IPS DF 4.7 (cell line): Measurements from ENCODE around the gene PTPRT.
"Not testable (repeated sequence)": the region's sequence is repeated elsewhere in the genome, so short reads cannot be mapped to it uniquely, and the experiment has no call there.

Experiments
- DNase-seq: peaks from one replicate; pipeline ENCODE4 v3.0.0-alpha.2; 2013; ENCODE audit warnings: low spot score; ENCODE audit errors: extremely low read depth

The PTPRT gene

DNA sequence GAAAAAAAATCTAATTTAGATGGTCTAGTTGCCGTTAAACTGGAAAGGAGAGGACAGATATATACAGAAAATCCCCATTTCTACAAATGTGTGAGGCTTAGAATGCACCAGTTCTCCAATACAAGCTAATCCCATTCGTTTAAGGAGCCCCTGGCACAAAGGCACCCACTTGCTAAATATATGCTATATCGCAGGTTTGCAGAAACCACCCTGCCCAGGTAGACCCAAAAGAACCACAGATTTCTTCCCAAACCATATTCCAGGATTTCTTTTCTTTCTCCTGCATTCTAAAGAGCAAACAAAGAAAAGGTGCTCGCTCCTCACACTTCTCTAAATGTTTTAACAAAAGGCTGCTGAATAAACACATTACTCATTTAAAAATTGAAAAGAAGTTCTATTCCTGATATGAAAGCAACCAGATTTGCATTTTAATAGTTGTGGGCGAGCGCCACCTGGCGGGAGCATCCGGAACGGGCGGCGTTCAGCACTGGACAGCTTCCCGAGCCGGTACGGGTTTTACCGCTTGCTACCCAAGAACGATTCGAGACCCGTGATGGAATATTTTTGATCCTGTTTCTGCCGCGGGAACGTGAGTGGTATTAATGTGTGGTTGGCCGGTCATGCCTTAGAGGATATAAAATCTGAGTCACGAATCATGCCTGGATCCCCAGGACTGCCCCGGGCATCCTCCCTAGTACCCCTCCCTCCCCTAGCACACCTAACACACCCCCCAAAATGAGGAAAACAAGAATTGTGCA lies 2.1 kb downstream of the PTPRT start:
- DNase-seq: no peak

DNA sequence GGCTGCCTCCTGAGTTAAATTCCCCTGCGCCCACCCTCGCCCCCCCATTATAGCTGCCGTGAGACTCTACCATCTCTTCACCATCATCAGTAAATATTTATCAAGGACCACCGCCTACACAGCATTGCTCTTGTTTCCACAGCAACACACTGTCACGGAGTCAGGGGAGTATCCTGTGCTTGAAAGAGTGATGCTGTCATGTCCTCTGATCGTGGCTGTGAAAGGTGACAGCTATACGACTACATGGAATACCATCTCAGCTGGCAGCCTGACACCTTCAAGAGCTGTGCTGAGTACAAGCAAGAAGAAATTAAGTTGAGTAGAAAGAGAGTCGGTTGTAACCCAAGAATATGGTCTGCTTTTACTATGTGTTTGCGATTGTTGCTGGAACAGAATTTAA lies 3.4 kb downstream of the PTPRT start:
- DNase-seq: no peak

DNA sequence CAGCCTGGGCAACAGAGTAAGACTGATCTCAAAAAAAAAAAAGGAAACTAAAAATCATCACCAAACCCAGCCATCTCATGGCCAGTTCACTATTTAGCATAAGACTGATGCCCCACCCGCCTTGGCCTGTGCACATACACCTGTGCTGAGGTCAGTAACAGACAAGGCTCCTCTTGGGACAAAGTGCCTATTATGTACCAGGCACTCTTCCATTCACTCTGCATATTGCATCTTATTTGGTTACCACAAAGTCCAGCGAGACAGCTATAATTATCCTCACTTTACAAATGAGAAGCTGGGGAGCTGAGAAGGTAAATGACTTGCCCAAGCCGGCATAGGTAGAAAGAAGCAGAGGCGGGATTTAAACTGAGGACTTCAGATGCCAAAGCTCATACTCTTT lies 3.8 kb downstream of the PTPRT start:
- DNase-seq: no peak

DNA sequence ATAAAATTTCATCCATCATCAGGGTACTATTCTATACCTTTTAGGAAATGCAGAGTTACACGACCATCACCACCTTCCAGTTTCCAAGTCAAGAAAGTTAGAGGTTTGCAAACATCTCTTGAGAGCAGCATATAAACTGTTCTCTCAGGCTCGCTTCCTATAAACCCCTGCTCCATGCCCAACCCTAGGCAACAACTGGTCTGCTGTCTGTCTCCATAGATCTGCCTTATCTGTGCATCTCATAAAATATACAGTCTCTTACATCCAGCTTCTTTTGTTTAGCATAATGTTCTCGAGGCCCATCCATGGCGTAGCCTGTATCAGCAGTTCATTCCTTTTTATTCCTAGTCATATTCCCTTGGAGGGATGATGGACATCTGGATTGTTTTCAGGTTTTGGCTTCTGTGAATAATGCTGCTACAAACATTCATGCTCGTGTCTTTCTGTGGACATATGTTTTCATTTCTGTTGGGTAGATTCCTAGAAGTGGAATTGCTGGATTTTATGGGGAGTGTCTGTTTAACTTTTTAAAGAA lies 6.1 kb downstream of the PTPRT start:
- DNase-seq: no peak

DNA sequence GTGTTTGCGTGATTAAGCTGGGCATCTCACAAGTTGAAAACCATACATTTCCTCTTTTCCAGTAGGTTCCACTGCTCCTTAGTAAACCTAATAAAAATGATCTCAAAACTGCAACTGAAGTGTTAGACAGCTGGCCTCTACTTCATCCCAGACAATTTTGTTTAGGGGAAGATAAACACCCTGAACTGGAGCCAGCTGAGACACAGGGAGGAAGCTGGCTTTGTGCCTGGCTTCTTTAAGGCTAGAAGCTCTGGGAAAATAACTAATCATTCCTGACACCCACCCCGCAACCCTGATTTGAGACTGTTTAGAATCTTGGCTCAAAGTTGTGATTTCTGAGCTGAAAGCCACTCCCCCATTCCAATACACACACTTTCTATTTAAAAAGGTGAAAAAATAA lies 11.6 kb downstream of the PTPRT start:
- DNase-seq: no peak

DNA sequence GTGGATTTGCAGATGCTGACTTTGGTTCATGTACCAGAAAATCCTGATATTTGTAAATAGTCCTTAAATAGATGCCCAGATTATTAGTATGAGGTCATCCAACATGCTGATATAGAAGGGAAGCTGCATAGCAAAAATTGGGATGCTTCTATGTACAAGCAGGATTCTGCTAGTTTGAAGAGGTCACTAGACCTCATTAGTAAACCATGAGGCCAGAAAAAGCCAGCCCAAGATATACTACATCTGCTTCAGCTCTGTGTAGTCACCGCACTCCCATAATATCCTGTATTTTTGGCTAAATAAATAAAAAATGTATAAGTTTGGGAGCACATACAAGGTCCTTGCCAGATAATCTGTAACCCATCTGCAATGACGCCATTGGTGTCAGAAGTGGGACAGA lies 13.0 kb downstream of the PTPRT start:
- DNase-seq: no peak

DNA sequence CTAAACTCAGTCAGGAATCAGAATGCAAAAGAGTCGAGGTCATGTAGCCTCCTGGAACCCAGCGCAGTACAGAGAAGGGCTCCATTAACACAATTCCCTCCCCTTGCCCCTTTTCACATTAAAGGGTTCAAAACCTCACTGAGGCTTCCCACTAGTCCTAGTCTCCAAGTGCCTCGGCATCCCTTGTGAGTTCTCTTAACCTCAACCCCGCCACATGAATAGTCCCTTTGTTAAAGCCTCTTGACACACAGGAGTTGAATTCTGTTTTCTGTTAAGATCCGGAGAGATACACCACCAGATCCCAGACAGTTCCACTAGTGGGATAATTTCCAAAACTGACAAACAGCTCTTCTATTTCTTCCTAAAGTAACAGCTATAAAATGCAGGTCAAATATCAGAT lies 17.8 kb downstream of the PTPRT start:
- DNase-seq: no peak

DNA sequence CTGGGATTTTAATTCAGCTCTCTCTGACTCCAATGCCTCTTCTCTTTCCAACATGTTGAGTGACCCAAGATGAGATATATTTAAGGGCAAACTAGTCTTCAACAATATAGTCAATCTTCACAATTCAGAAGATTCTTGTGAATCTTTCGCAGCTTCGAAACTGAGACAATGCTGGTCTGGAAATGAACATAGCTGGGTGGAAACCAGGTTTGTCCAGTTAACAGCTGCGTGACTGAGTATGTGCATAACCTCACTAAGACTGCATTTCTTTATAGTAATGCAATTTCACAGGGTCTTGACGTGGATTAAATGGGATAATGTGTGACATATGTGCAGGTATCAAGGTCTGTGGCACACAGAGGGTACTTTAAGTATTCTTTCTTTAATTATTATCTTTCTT lies 18.9 kb downstream of the PTPRT start:
- DNase-seq: no peak

DNA sequence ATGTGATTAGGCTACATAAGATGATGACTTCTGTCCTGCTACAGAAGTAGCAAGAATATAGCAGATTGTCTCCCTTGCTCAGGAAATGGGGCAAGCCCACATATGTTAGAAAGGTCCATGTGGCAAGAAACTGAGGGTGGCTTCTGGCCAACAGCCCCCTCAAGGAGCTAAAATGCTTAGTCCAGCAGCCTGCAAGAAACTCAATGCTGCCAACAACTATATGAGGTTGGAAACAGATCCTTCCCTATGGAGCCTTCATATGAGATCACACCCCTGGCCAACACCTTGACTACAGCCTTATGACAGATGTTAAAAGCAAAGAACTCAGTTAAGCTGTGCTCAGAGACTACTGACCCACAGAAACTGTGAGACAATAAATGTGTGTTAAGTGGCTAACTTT lies 22.1 kb downstream of the PTPRT start:
- no peak for DNase-seq

DNA sequence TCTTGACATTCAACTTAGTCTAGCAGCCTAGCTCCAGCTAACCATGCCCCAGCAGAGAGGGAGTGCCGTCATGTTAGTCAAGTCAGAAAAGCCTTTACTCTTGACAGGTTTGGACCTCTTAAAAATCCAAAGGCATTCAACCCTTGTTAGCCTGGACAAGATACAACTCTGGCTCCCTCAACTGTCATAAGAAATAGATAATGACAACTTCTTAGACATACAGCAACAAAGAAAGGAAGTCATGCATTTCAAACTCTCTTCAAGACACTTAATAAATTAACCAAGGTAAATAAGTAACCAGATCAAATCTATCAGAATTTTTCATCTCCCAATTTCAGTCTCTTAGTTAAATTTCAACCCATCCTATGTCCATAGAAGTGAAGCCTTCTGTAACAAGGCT lies 22.7 kb downstream of the PTPRT start:
- DNase-seq: no peak

DNA sequence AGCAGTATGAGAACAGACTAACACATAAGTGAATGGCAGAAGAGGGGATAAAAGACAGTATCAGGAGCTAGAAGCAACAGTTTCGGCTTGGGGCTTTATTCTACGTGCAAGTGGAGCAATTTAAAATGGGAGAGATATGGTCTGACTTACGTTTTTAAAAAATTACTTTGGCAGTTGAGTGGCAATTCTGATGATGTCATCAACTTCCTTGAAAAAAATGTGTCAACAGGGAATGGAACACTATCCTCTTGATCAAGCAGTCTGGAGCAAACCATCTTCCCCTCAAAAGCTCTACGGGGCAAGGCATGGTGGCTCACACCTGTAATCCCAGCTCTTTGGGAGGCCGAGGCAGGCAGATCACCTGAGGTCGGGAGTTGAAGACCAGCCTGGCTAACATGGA lies 24.1 kb downstream of the PTPRT start:
- DNase-seq: no peak

DNA sequence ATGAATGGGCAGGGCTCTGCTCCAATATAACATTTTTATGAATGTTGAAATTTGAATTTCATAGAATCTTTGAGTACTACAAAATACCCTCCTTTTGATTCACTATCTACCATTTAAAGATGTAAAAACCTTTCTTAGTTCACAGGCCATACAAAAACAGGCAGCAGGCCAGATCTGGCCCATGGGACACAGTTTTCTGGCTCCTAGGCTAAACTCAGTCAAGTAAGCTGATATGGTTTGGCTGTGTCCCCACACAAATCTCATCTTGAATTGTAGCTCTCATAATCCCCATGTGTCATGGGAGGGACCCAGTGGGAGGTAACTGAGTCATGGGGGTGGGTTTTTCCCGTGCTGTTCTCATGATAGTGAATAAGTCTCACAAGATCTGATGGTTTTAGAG lies 25.0 kb downstream of the PTPRT start:
- not testable (repeated sequence) for DNase-seq

DNA sequence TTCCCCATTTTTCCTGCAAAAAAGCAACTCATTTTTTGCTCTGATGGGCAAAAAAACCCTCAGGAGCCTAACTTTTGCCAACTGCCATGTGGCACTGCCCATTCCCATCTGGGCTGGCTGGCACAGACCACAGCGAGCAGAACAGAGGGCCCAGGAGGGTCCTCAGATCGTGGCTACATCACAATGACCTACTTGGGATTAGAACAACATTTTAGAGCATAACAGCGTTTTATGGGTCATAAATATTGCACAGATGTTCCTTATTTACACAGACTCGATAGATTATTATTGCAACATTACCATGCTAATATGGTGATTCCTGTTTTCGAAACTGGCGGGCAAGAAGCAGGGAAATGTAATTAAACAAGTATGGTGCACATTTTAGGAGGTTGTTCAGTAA lies 28.0 kb downstream of the PTPRT start:
- DNase-seq: no peak

DNA sequence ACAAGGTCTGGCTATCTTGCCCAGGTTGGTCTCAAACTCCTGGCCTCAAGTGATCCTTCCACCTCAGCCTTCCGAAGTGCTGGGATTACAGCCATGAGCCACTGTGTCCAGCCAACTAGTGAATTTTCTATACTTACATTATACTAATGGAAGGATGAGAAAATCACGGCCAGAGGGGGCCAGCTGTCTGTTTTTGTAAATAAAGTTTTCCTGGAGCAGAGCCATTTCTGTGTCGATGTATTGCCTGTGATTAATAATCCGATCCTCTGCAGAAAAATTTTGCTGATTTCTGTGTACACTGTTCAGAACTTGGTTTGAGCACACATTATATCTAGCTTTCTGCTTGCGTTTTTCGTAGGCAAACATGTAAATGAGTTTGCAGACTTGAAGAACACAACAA lies 28.8 kb downstream of the PTPRT start:
- DNase-seq: no peak

DNA sequence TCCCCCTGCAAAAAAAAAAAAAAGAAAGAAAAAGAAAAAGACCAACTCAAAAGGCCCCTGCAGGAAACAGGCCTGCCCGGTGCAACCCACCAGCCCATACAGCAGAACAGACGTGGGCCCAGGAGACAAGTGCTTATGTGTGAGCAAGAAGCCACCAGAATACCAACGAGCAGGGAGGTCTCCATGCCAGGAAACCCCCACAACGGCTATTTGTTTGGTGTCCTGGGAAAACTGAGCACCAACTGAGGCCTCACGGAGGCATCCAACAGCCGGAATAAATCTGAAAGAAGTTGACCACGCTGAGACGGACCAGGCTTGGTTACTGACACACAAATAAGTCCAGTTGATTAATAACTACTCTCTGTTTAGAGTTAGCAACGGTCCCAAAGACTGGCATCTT lies 29.7 kb downstream of the PTPRT start:
- DNase-seq: no peak

DNA sequence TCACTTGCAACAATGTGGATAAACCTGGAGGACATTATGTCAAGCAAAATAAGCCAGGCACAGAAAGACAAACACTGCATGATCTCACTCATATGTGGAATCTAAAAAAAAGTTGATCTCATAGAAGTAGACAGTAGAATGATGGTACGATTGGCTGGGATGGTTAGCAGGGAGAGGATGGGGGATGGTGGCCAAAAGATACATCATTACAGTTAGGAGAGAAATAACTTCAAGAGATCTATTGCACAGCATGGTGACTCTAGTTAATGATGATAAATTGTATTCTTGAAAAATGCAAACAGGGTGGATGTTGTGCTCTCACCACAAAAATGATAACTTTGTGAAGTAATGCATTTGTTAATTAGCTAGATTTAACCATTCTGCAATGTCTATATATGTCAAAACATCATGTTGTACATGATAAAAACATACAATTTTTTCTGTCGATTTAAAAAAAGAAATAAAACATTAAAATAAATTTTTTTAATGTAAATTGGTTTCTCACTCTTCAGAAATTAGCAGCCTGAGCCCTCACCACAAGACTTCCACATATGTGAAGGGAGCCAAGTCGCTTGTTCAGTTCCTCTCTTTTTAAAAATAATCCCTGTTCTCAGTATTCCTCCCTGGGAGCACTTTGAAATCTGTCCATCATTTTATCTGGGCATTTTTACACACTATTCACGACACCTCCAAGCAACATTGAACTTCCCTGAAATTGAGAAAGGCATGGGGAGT lies 34.2 kb downstream of the PTPRT start:
- no peak for DNase-seq

DNA sequence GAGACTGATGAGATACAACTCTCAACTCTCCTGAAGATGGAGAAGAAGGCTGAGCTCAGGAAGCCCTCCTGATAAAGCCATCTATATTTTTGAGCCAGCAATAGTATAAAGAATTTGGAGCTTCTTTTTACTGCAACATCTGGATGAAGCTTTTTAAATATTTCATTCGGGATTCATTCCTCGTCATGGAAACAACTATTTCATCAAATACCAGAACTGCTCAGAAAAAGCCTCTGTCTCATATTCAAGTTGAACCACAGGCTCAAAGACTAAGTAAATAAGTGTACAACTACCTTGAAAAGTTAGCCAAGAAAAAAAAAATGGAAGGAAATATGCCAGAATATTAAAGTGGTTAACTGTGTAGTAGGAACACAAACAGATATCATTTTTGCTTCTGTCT lies 37.8 kb downstream of the PTPRT start:
- no peak for DNase-seq

DNA sequence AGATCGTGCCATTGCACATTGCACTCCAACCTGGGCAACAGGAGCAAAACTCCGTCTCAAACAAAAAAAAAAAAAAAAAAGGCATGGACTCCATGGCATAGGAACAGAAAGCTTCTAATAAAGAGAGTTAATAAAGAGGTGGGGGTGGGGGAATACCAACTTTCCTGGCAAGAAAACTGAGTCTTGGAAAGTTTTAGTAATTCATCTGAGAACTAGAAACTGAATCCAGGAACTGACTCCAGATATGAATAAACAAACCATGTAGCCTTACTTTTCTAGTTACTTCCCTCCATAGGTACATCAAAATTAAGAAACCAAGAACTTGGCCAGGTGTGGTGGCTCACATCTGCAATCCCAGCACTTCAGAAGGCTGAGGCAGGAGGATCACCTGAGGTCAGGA lies 38.5 kb downstream of the PTPRT start:
- no peak for DNase-seq

DNA sequence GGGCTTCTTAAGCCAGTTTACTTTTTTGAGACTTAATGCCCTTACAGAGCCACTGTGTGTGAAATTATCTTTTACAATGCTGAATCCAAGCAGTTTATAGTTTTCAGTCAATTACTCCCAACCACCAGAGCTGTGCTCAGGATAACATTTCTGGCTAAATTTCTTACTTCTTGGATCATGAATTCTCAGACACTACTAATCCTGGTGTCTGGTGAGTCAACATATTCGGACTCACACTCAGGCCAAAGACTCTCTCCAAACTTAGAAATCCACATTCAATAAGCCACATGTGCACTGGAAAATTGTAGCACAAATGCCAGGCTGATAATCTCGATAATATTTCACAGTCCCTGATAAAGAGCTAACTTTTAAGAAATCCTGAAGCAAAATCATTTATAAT lies 49.0 kb downstream of the PTPRT start:
- DNase-seq: no peak

DNA sequence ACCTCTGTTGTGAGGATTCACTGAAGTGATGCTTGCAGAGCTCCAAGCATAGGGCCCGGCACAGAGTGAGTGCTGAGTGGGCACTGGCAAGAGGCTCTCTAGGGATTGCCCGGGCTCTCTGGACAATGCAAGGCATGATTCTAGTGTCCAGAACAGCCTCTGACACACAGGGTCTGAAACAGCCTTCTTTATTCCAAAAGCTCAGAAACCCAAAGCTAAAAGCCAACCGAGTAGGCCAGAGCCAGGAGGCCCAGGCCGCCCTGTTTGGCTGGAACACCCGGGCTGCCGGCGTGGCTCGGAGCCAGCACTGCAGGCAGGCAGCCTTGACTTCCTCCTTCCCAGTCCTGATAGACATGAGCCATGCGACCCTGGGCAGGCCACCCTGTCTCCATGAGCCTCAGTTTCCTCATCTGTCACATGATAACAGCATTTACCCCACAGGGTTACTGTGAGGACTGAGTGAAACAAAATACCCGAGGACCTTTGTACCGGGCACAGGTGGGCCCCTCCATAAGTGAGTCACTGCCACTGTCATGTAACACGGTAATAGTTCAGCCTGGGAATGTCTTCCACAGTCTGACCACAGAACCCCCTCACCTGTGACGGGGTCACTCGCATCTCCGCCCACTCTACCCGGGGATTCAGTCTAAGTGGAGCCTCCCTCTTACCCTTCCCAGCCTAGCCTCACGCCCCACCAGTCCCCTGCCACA lies 51.5 kb downstream of the PTPRT start:
- DNase-seq: no peak

DNA sequence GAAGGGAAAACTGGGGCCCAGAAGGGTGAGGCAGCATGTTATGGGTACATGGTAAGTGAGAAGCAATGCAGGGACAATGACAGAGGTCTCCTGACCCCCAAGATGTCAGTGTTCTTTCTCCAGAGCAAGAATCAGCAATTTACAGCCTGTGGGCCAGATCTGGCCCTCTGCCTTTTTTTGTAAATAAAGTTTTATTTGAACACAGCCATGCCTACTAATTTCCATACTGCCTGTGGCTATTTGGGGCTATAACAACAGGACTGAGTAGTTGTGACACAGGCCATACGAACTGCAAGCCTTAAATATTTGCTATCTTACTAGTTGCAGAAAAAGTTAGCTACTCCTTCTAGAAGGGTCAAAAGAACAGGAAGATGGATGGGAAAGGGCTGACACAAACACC lies 52.5 kb downstream of the PTPRT start:
- no peak for DNase-seq

DNA sequence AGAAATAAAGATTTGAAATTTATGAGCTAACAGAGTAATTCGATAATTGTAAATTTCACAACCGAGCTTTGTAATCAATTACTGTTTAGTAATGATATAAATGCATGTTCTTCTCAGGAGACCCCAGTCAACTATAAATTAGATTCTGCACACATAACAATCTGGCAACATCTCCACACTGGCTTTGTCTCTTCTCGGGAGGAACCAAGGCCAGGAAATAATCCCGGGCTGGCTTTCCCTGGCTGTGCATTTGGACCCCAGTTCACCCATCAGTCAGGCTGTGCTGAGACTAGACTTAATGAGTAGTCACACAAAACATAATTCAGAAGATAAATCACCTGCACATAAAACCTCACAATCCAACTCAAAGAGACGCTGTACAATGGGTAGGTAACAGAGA lies 65.5 kb downstream of the PTPRT start:
- DNase-seq: no peak
